Activated CD4-positive, alpha-beta T cell treated with anti-CD3 and anti-CD28 coated beads for 48 hours (primary cell): ENCODE data around the gene AFTPH.

Experiments used
- DNase-seq: peaks from one replicate; pipeline ENCODE4 v3.0.0-alpha.2; 2020

The AFTPH gene

GRCh38 chr2:64615192-64615763, 91.2 kb downstream of the AFTPH start:
- DNase-seq: no peak

- DNase-seq: no peak
Measured at GRCh38 chr2:64615844-64616536, 91.9 kb downstream of the AFTPH start.

GRCh38 chr2:64617631-64618151, 93.6 kb downstream of the AFTPH start:
- DNase-seq: no peak

GRCh38 chr2:64620661-64621060, 96.5 kb downstream of the AFTPH start:
- no peak for DNase-seq

GRCh38 chr2:64622443-64623241, 98.5 kb downstream of the AFTPH start:
- no peak for DNase-seq

- DNase-seq: no peak
Measured at GRCh38 chr2:64623242-64623850, 99.2 kb downstream of the AFTPH start.

GRCh38 chr2:64624108-64624610, 100.0 kb downstream of the AFTPH start:
- no peak for DNase-seq

- no peak for DNase-seq
Measured at GRCh38 chr2:64624862-64625261, 100.7 kb downstream of the AFTPH start.

- DNase-seq: no peak
Measured at GRCh38 chr2:64625299-64626145, 101.4 kb downstream of the AFTPH start.

- DNase-seq: no peak
Measured at GRCh38 chr2:64626146-64626809, 102.2 kb downstream of the AFTPH start.

- DNase-seq: no peak
Measured at GRCh38 chr2:64626963-64627760, 103.0 kb downstream of the AFTPH start.

GRCh38 chr2:64627860-64628841, 104.0 kb downstream of the AFTPH start:
- no peak for DNase-seq

- no peak for DNase-seq
Measured at GRCh38 chr2:64629329-64629781, 105.2 kb downstream of the AFTPH start.

- no peak for DNase-seq
Measured at GRCh38 chr2:64629875-64630274, 105.7 kb downstream of the AFTPH start.

GRCh38 chr2:64630752-64631151, 106.6 kb downstream of the AFTPH start:
- no peak for DNase-seq

GRCh38 chr2:64631771-64632170, 107.6 kb downstream of the AFTPH start:
- no peak for DNase-seq

GRCh38 chr2:64632835-64633819, 109.0 kb downstream of the AFTPH start:
- DNase-seq: no peak
